GM21717 (cell line): ENCODE measurements around the gene PAIP2B.

Experiments
- ATAC-seq: cut with Tn5 transposase; IDR thresholded peaks from one replicate; pipeline ENCODE4 v1.9.1; 2021; ENCODE audit warnings: mild to moderate bottlenecking, moderate library complexity; ENCODE audit not compliant: unreplicated experiment

Gene PAIP2B

GRCh38 chr2:71154279-71154678 is 72.6 kb downstream of the PAIP2B start:
- ATAC-seq: no peak

- ATAC-seq: no peak
Observed at GRCh38 chr2:71153585-71154224, 73.2 kb downstream of the PAIP2B start.

GRCh38 chr2:71151620-71152019 is 75.3 kb downstream of the PAIP2B start:
- no peak for ATAC-seq

- ATAC-seq: no peak
Observed at GRCh38 chr2:71150082-71150816, 76.7 kb downstream of the PAIP2B start.

GRCh38 chr2:71148506-71149063 is 78.3 kb downstream of the PAIP2B start:
- ATAC-seq: no peak

- ATAC-seq: no peak
Observed at GRCh38 chr2:71143782-71144181, 83.1 kb downstream of the PAIP2B start.

- no peak for ATAC-seq
Observed at GRCh38 chr2:71136174-71136573, 90.7 kb downstream of the PAIP2B start.

GRCh38 chr2:71133603-71134002 is 93.3 kb downstream of the PAIP2B start:
- ATAC-seq: no peak
